ENCODE data around the gene DSN1. TPM values are rescaled to one million over a fixed set of nuclear protein-coding genes. Genes with fewer than 3 reads are reported as not detected.

DSN1 gene
- total and polyA plus RNA-seq, 2 of the 8 experiments (the other 6 are each of a cell fraction or from before 2014, with no cell fraction given), result 12.0 to 26.2 TPM

- Histone ChIP-seq H3K27ac (ENCODE audit: low read depth, low read length) (no peak overlapping the region), H2AK5ac (ENCODE audit: low read depth, low read length) (no peak overlapping the region), H3K27me3 (replicated peaks in 1 of 4; ENCODE audit: control insufficient read depth in 3 of 4, extremely low read depth in 1 of 4, insufficient read depth in 3 of 4, low read length in 3 of 4) (no peaks in the 10 kb centered on the region), H2AFZ (ENCODE audit: low read length) (no peak overlapping the region), H3K18ac (ENCODE audit: extremely low read depth, low read length) (no peak overlapping the region), H3K9ac (replicated peaks in 1 of 4; ENCODE audit: extremely low read depth in 1 of 4, low read depth in 3 of 4, low read length in 3 of 4) (no peak overlapping the region), H3K4me3 (ENCODE audit: extremely low read depth in 1 of 4, insufficient read depth in 2 of 4, low read depth in 3 of 4, low read length in 4 of 4) (no peak overlapping the region), H3K14ac (ENCODE audit: insufficient read length) (no peak overlapping the region), H4K8ac (ENCODE audit: extremely low read depth, insufficient read depth, low read length) (0 out of 2 replicates have a peak overlapping the region, but pooled peaks have one; percentile 41), H3K4me1 (replicated peaks in 1 of 4; ENCODE audit: control insufficient read depth in 3 of 4, insufficient read depth in 4 of 4, low read length in 3 of 4) (peaks cover 0 to 7% (median 0%) of the 10 kb centered on the region in 4 experiments; a peak in 2 of 7 replicates), H3K36me3 (ENCODE audit: control insufficient read depth in 2 of 4, insufficient read depth in 4 of 4, low read length in 3 of 4) (peaks cover 3 to 32% (median 9%) of the 10 kb centered on the region in 4 experiments; a peak in 5 of 8 replicates), H3K9me3 (ENCODE audit: insufficient read depth in 2 of 2, low read depth in 1 of 2, low read length in 1 of 2) (no peaks in the 10 kb centered on the region; a peak in 1 of 4 replicates), H2BK120ac (replicated peaks; ENCODE audit: low read depth, low read length) (no peak overlapping the region), H3K23ac (ENCODE audit: insufficient read length) (no peak overlapping the region), H2BK5ac (ENCODE audit: low read depth, low read length) (no peak overlapping the region), H3K79me1 (ENCODE audit: low read depth, low read length) (peaks cover 7% of the 10 kb centered on the region; the same call in 1 of the 2 replicates), H3K4ac (replicated peaks; ENCODE audit: insufficient read length, low read depth, low read length) (no peak overlapping the region), H4K5ac (ENCODE audit: insufficient read length, low read depth, low read length) (no peak overlapping the region), H2BK15ac (ENCODE audit: low read length) (no peak overlapping the region), H4K20me1 (replicated peaks in 1 of 2; ENCODE audit: control insufficient read depth in 1 of 2, insufficient read depth in 2 of 2, low read length in 2 of 2) (no peaks in the 10 kb centered on the region), H3K79me2 (ENCODE audit: control insufficient read depth in 1 of 2, insufficient read depth in 2 of 2, low read length in 2 of 2) (peaks cover 0 to 6% of the 10 kb centered on the region in 2 experiments; a peak in 1 of 4 replicates), H3K23me2 (ENCODE audit: low read depth, low read length) (peaks cover 8% of the 10 kb centered on the region), H3K56ac (replicated peaks; ENCODE audit: insufficient read length, low read depth, low read length) (no peak overlapping the region), H4K91ac (replicated peaks; ENCODE audit: insufficient read length, low read length) (no peak overlapping the region), H2BK20ac (ENCODE audit: low read length) (no peak overlapping the region), H3K4me2 (ENCODE audit: insufficient read depth in 1 of 2, low read depth in 2 of 2, low read length in 2 of 2) (no peak overlapping the region), H2BK12ac (ENCODE audit: low read depth, low read length) (no peak overlapping the region)
- CTCF ChIA-PET (ENCODE audit: partially characterized antibody), result interaction anchor here (2.4 to 5.5 kb wide), 3 partner anchors 11 to 38 kb away, joined by 7 to 28 read pairs (median 8); no protein-coding TSS in a partner anchor
- FAIRE-seq (no peak), DNase-seq (ENCODE audit: low read depth in 1 of 2, low spot score in 2 of 2) (no peak)
- POLR2A ChIA-PET (ENCODE audit: partially characterized antibody), result no interaction called here
- WGBS, 2 experiments (ENCODE audit: extremely low coverage in 1 of 2, insufficient coverage in 1 of 2, insufficient read length in 1 of 2, insufficient replicate concordance in 2 of 2, low coverage in 1 of 2, low lambda C conversion rate in 2 of 2, missing lambda C conversion rate in 1 of 2), result 94% methylated on average over 7 of the region's 7 CpGs; no CpG with 5 or more reads in 1 of the 2 experiments
- TF ChIP-seq HDAC2 (IDR thresholded peaks at IDR 0.05; ENCODE audit: borderline replicate concordance in 1 of 2, low read depth in 2 of 2, low read length in 2 of 2) (no peak), CTCF (IDR thresholded peaks at IDR 0.05; ENCODE audit: control extremely low read depth in 1 of 3, insufficient read depth in 1 of 3, low read depth in 1 of 3, low read length in 3 of 3) (no peak), NANOG (IDR thresholded peaks at IDR 0.05; ENCODE audit: insufficient read depth, low read depth, low read length, poor library complexity, severe bottlenecking) (no peak), CHD2 (IDR thresholded peaks at IDR 0.05; ENCODE audit: low read length) (no peak), SP2 (IDR thresholded peaks at IDR 0.05; ENCODE audit: low read length) (no peak), SRF (IDR thresholded peaks at IDR 0.05; ENCODE audit: low read depth, low read length) (no peak), E2F6 (IDR thresholded peaks at IDR 0.05) (no peak), CREB1 (IDR thresholded peaks at IDR 0.05) (no peak), KDM1A (IDR thresholded peaks at IDR 0.05; ENCODE audit: borderline replicate concordance, low read length) (no peak)
- TF ChIP-seq, protein P1, sequence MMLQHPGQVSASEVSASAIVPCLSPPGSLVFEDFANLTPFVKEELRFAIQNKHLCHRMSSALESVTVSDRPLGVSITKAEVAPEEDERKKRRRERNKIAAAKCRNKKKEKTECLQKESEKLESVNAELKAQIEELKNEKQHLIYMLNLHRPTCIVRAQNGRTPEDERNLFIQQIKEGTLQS (IDR thresholded peaks at IDR 0.05; ENCODE audit: insufficient read depth, low read depth, low read length), result no peak
These were observed 2.9 kb downstream of the DSN1 start for GRCh38 chr20:36770680-36771079.

All from H1 (cell line).